ENCODE results near the gene EID2. TPM values are rescaled to one million over a fixed set of nuclear protein-coding genes. Genes with fewer than 3 reads are reported as not detected.

The EID2 gene
- total and polyA plus RNA-seq, 2 of the 13 experiments (the other 11 are each of a cell fraction or from before 2014, with no cell fraction given), result 3.7 to 14.1 TPM

DNA sequence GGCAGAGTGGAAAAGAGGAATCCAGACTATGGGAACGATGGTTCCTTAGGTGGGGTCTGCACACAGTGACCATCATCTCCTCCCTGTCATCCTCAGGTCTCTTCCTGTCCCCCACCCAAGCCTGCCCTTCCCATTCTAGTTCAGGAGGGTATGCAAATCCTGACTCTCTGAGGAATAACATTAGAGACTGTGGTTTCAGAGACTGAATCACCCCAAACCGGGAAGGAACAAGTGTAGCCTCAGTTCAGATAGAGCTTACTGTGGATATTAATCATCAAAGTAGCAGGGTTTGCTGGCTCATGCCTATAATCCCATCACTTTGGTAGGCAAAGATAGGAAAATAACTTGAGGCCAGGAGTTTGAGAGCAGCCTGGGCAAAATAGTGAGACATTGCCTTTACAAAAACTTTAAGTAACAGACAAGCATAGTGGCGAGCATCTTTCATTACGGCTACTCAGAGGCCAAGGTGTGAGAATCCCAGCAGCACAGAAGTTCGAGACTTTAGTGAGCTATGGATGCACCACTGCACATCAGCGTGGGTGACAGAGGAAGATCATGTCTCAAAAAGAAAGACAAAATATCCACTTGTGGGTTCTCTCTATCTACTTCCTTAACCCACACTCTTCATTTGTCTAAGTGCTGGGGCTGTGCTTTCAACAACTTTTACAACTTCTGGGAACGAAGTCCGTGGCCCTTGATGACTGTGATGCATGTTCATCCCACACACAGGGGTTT, 43.1 kb upstream of the EID2 start:
- Histone ChIP-seq H4K20me1 (ENCODE audit: insufficient read depth, low read length) (no peaks in the 10 kb centered on the region), H3K9me3 (ENCODE audit: low read length) (no peaks in the 10 kb centered on the region), H3K36me3 (replicated peaks in 1 of 2; ENCODE audit: control insufficient read depth in 1 of 2, insufficient read depth in 2 of 2, low read length in 2 of 2) (no peaks in the 10 kb centered on the region), H2AFZ (ENCODE audit: low read length) (no peak overlapping the region), H3K27ac (ENCODE audit: extremely low read length, insufficient read depth, low read length) (no peak overlapping the region), H3K4me3 (replicated peaks in 1 of 3; ENCODE audit: insufficient read depth in 1 of 3, low read depth in 2 of 3, low read length in 3 of 3) (no peak overlapping the region), H3K4me1 (ENCODE audit: insufficient read depth, low read length) (no peaks in the 10 kb centered on the region), H3K9ac (ENCODE audit: insufficient read depth, low read depth, low read length) (no peak overlapping the region), H3K27me3 (ENCODE audit: control insufficient read depth in 1 of 2, insufficient read depth in 2 of 2, low read length in 2 of 2) (peaks cover 1 to 5% of the 10 kb centered on the region in 2 experiments; a peak in 1 of 5 replicates), H3K4me2 (ENCODE audit: low read depth, low read length) (no peak overlapping the region), H3K79me2 (ENCODE audit: insufficient read depth, low read length) (no peaks in the 10 kb centered on the region)
- TF ChIP-seq NFE2 (CRISPR knock-in tag; IDR thresholded peaks at IDR 0.05) (no peak), EEA1 (CRISPR knock-in tag; IDR thresholded peaks at IDR 0.05; ENCODE audit: borderline replicate concordance) (no peak), ZNF672 (CRISPR knock-in tag; IDR thresholded peaks at IDR 0.05) (no peak), ZFP82 (CRISPR knock-in tag; IDR thresholded peaks at IDR 0.05; ENCODE audit: borderline replicate concordance) (no peak), ZNF33B (CRISPR knock-in tag; IDR thresholded peaks at IDR 0.05) (no peak), NONO (IDR thresholded peaks at IDR 0.05) (no peak), NONO (CRISPR knock-in tag; conservative IDR thresholded peaks at IDR 0.05) (no peak), ZNF253 (CRISPR knock-in tag; IDR thresholded peaks at IDR 0.05; ENCODE audit: borderline replicate concordance) (no peak), SP1 (IDR thresholded peaks at IDR 0.05) (no peak), SP1 (CRISPR knock-in tag; IDR thresholded peaks at IDR 0.05) (no peak), SNRNP70 (IDR thresholded peaks at IDR 0.05; ENCODE audit: low read depth, low read length) (no peak), SP4 (CRISPR knock-in tag; IDR thresholded peaks at IDR 0.05) (no peak), POLR2A (IDR thresholded peaks at IDR 0.05; ENCODE audit: insufficient read depth in 1 of 2, low read depth in 2 of 2, low read length in 2 of 2) (no peak), ISX (CRISPR knock-in tag; conservative IDR thresholded peaks at IDR 0.05) (no peak), ISL2 (CRISPR knock-in tag; IDR thresholded peaks at IDR 0.05) (no peak), FOXJ3 (CRISPR knock-in tag; IDR thresholded peaks at IDR 0.05; ENCODE audit: borderline replicate concordance) (no peak), PHF5A (CRISPR knock-in tag; IDR thresholded peaks at IDR 0.05; ENCODE audit: low read depth, unreplicated experiment) (no peak)
- TF ChIP-seq, protein P1, sequence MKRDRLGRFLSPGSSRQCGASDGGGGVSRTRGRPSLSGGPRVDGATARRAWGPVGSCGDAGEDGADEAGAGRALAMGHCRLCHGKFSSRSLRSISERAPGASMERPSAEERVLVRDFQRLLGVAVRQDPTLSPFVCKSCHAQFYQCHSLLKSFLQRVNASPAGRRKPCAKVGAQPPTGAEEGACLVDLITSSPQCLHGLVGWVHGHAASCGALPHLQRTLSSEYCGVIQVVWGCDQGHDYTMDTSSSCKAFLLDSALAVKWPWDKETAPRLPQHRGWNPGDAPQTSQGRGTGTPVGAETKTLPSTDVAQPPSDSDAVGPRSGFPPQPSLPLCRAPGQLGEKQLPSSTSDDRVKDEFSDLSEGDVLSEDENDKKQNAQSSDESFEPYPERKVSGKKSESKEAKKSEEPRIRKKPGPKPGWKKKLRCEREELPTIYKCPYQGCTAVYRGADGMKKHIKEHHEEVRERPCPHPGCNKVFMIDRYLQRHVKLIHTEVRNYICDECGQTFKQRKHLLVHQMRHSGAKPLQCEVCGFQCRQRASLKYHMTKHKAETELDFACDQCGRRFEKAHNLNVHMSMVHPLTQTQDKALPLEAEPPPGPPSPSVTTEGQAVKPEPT (CRISPR knock-in tag; IDR thresholded peaks at IDR 0.05; ENCODE audit: low read depth), result no peak
- TF ChIP-seq, protein P2, sequence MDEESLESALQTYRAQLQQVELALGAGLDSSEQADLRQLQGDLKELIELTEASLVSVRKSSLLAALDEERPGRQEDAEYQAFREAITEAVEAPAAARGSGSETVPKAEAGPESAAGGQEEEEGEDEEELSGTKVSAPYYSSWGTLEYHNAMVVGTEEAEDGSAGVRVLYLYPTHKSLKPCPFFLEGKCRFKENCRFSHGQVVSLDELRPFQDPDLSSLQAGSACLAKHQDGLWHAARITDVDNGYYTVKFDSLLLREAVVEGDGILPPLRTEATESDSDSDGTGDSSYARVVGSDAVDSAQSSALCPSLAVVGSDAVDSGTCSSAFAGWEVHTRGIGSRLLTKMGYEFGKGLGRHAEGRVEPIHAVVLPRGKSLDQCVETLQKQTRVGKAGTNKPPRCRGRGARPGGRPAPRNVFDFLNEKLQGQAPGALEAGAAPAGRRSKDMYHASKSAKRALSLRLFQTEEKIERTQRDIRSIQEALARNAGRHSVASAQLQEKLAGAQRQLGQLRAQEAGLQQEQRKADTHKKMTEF (CRISPR knock-in tag; IDR thresholded peaks at IDR 0.05), result no peak
- TF ChIP-seq, protein P3, sequence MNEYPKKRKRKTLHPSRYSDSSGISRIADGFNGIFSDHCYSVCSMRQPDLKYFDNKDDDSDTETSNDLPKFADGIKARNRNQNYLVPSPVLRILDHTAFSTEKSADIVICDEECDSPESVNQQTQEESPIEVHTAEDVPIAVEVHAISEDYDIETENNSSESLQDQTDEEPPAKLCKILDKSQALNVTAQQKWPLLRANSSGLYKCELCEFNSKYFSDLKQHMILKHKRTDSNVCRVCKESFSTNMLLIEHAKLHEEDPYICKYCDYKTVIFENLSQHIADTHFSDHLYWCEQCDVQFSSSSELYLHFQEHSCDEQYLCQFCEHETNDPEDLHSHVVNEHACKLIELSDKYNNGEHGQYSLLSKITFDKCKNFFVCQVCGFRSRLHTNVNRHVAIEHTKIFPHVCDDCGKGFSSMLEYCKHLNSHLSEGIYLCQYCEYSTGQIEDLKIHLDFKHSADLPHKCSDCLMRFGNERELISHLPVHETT (CRISPR knock-in tag; conservative IDR thresholded peaks at IDR 0.05), result no peak
- ATAC-seq (no peak), DNase-seq (ENCODE audit: low spot score) (no peak), FAIRE-seq (no peak)
- CTCF ChIA-PET (ENCODE audit: low intra/inter-chr PET ratio, low total read pairs), result no interaction called here
- WGBS (ENCODE audit: low lambda C conversion rate), result 6% methylated on average over 8 of the region's 8 CpGs
- POLR2A ChIA-PET, result no interaction called here
- intact Hi-C loops (cut with micrococcal nuclease; ENCODE audit: unreplicated experiment), result no loop called here
- no TSS peak for BruUV-seq (replicated peaks)
- in situ Hi-C loops (cut with HindIII; ENCODE audit: extremely low pct_ligation_motif_present, low pct_unique_long_range_greater_than_20kb), result no loop called here

All from HepG2 (cell line).